ENCODE measurements around the gene RIN1.

DNA sequence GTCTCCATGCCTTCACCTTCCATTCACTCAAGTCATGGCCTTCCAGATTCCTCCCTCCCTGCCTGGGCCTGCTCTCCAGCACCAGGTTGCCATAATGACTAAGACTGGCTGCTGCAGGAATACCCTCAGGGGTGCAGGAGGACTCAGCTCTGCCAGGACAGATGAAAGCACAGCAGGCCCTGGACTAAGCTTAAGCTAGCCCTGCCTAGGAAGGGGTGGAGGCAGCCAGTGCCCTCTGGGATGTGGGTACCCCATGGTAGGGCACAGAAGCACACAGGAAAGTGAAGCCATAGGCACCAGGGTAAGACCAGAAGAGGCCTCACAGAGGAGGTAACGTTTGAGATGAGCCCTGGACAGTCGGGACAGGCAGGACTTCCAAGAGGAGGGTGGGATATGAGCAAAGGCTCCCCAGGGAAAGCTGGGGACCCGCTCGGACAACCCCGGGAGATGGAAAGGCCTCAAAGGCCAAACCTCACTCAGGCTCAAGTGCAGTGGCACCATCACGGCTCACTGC lies 3.0 kb upstream of the RIN1 start:
- TF ChIP-seq, protein P1, sequence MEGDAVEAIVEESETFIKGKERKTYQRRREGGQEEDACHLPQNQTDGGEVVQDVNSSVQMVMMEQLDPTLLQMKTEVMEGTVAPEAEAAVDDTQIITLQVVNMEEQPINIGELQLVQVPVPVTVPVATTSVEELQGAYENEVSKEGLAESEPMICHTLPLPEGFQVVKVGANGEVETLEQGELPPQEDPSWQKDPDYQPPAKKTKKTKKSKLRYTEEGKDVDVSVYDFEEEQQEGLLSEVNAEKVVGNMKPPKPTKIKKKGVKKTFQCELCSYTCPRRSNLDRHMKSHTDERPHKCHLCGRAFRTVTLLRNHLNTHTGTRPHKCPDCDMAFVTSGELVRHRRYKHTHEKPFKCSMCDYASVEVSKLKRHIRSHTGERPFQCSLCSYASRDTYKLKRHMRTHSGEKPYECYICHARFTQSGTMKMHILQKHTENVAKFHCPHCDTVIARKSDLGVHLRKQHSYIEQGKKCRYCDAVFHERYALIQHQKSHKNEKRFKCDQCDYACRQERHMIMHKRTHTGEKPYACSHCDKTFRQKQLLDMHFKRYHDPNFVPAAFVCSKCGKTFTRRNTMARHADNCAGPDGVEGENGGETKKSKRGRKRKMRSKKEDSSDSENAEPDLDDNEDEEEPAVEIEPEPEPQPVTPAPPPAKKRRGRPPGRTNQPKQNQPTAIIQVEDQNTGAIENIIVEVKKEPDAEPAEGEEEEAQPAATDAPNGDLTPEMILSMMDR (IDR thresholded peaks at IDR 0.05 in 8 of 11, conservative IDR thresholded peaks at IDR 0.05 in 3 of 11): no peak
- TF ChIP-seq POLR2A (IDR thresholded peaks at IDR 0.05): no peak
